Lower leg skin (tissue), 3 donors: ENCODE measurements around the gene KRTAP17-1.
"Not testable (repeated sequence)": the region's sequence is repeated elsewhere in the genome, so short reads cannot be mapped to it uniquely, and the experiment has no call there.

Source experiments
- POLR2A ChIP-seq, 2 donors: fragments of 450-650 bp; IDR thresholded peaks; one replicate each; pipeline ENCODE4 v1.6.1; 2016 to 2017; ENCODE audit warnings: antibody characterized with exemption in 2 of 2, mild to moderate bottlenecking in 1 of 2, moderate library complexity in 1 of 2
- TF ChIP-seq, protein P1 (sequence below), 3 donors: fragments of 450-650 bp; IDR thresholded peaks; one replicate each; pipeline ENCODE4 v1.5.1; 2016; ENCODE audit warnings: antibody characterized with exemption in 3 of 3, mild to moderate bottlenecking in 3 of 3, moderate library complexity in 2 of 3

DNA sequence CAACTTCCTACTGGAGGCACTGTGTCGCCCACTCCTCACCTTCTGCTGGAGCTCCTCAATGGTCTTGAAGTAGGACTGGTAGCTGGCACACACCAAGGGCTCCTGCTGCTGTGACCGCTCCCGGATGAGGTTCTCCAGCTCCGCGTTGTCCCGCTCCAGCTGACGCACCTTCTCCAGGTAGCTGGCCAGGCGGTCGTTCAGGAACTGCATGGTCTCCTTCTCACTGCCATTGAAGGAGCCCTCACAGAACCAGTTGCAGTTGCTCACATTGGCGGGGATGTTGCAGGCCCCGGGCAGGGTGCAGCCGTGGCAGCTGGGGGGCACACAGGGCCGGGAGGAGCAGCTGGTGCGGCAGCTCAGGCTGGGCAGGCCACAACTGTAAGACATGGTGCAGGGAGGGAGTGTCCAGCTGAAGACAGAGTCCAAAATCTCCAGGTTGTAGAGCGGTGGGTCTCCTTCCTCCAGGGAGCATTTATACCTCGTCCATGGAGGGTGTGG is 34.9 kb upstream of the KRTAP17-1 start, which contains the start of gene KRT33A:
- not testable (repeated sequence) for TF ChIP-seq POLR2A (IDR thresholded peaks at IDR 0.05)
- TF ChIP-seq, protein P1, sequence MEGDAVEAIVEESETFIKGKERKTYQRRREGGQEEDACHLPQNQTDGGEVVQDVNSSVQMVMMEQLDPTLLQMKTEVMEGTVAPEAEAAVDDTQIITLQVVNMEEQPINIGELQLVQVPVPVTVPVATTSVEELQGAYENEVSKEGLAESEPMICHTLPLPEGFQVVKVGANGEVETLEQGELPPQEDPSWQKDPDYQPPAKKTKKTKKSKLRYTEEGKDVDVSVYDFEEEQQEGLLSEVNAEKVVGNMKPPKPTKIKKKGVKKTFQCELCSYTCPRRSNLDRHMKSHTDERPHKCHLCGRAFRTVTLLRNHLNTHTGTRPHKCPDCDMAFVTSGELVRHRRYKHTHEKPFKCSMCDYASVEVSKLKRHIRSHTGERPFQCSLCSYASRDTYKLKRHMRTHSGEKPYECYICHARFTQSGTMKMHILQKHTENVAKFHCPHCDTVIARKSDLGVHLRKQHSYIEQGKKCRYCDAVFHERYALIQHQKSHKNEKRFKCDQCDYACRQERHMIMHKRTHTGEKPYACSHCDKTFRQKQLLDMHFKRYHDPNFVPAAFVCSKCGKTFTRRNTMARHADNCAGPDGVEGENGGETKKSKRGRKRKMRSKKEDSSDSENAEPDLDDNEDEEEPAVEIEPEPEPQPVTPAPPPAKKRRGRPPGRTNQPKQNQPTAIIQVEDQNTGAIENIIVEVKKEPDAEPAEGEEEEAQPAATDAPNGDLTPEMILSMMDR (IDR thresholded peaks at IDR 0.05), result not testable (repeated sequence)
